Measurements from ENCODE around the gene SSH2. TPM values are rescaled to one million over a fixed set of nuclear protein-coding genes. Genes with fewer than 3 reads are reported as not detected.

Gene SSH2
- total and polyA plus RNA-seq, 2 of the 13 experiments (the other 11 are each of a cell fraction or from before 2014, with no cell fraction given), result 6.0 to 6.4 TPM

- TF ChIP-seq ZNF225 (CRISPR knock-in tag; IDR thresholded peaks at IDR 0.05) (no peak), ZNF484 (CRISPR knock-in tag; IDR thresholded peaks at IDR 0.05; ENCODE audit: borderline replicate concordance, low read depth) (no peak), ZNF292 (CRISPR knock-in tag; IDR thresholded peaks at IDR 0.05; ENCODE audit: borderline replicate concordance, low read depth) (peak; percentile 87), CREB1 (IDR thresholded peaks at IDR 0.05) (0 out of 2 replicates have a peak, but pooled peaks have one; percentile 14), CREB1 (CRISPR knock-in tag; IDR thresholded peaks at IDR 0.05) (no peak), MYC (CRISPR knock-in tag; IDR thresholded peaks at IDR 0.05; ENCODE audit: borderline replicate concordance) (peak; percentile 92), HMGXB3 (CRISPR knock-in tag; IDR thresholded peaks at IDR 0.05; ENCODE audit: borderline replicate concordance) (no peak), ZNF773 (CRISPR knock-in tag; IDR thresholded peaks at IDR 0.05; ENCODE audit: borderline replicate concordance) (0 out of 2 replicates have a peak, but pooled peaks have one; percentile 61), SNAPC2 (CRISPR knock-in tag; IDR thresholded peaks at IDR 0.05) (peak; percentile 30; the same call in 1 of the 2 replicates), MTERF4 (CRISPR knock-in tag; IDR thresholded peaks at IDR 0.05) (0 out of 2 replicates have a peak, but pooled peaks have one; percentile 52), NFKB2 (CRISPR knock-in tag; IDR thresholded peaks at IDR 0.05; ENCODE audit: borderline replicate concordance) (peak; percentile 84; the same call in 1 of the 2 replicates), ZNF749 (CRISPR knock-in tag; IDR thresholded peaks at IDR 0.05; ENCODE audit: borderline replicate concordance) (peak; percentile 35; the same call in 1 of the 2 replicates), HNF1B (CRISPR knock-in tag; IDR thresholded peaks at IDR 0.05) (peak; percentile 43; the same call in 1 of the 2 replicates), HNRNPLL (IDR thresholded peaks at IDR 0.05; ENCODE audit: low read depth, low read length, poor library complexity, severe bottlenecking) (peak; percentile 69), TEAD2 (CRISPR knock-in tag; IDR thresholded peaks at IDR 0.05) (0 out of 2 replicates have a peak, but pooled peaks have one; percentile 55), GLI4 (CRISPR knock-in tag; IDR thresholded peaks at IDR 0.05; ENCODE audit: borderline replicate concordance) (peak; percentile 76; the same call in 1 of the 2 replicates), TFDP1 (CRISPR knock-in tag; IDR thresholded peaks at IDR 0.05; ENCODE audit: borderline replicate concordance) (peak; percentile 77; the same call in 1 of the 2 replicates), BATF2 (CRISPR knock-in tag; IDR thresholded peaks at IDR 0.05) (0 out of 2 replicates have a peak, but pooled peaks have one; percentile 58), ARID2 (CRISPR knock-in tag; IDR thresholded peaks at IDR 0.05; ENCODE audit: borderline replicate concordance) (peak; percentile 94)
These were observed 168.8 kb downstream of the SSH2 start (continued) for GRCh38 chr17:29761040-29761761.

All from HepG2 (cell line).